Activated CD4-positive, alpha-beta T cell treated with anti-CD3 and anti-CD28 coated beads for 48 hours (primary cell): ENCODE measurements around the gene F13A1.
A peak's percentile ranks its signal among the peaks of the same experiment; 100 is the strongest.
"Not testable (repeated sequence)": the region's sequence is repeated elsewhere in the genome, so short reads cannot be mapped to it uniquely, and the experiment has no call there.

Experiments used
- DNase-seq: peaks from one replicate; pipeline ENCODE4 v3.0.0-alpha.2; 2020

The F13A1 gene

DNA sequence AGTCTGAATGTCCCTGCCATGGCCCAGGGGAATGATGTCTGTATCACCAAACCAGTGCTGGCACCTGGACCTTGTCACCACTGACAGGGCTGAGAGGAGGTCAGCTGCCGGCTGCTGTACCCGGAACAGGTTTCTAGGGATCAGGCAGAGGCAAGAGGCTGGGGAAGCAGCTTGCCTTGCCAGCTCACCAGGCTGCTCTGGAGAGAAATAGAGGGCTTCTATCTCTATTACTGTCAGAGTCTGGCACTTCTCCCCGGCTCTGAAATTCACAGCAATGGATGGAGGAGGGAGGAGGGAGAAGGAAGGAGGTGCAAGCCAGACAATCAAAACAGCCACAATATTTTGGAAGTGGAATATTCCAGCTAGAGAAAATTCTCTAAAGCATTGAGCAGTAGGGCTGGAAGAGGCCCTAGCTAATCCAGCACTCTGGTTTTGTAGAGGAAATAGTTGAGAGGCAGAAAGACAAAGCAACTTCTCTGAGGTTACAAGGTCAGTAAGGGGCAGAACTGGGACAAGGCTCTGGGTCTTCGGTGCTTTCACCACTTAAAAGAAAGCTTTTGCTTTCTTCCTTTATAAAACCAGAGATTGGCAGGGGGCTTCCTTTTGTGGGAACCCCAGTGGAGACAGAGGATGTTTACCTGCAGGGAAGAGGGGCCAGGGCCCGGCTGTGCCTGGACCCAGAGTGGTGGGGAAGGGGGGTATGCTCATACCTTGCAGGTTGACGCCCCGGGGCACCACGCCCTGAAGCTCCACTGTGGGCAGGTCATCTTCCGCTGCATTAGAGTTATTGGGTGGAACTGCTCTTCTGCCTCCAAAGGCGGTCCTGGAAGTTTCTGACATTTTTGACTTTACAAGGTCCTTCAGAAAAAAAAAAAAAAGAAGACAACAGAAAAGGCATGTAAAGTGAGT, 2.4 kb downstream of the F13A1 start:
- no peak for DNase-seq

DNA sequence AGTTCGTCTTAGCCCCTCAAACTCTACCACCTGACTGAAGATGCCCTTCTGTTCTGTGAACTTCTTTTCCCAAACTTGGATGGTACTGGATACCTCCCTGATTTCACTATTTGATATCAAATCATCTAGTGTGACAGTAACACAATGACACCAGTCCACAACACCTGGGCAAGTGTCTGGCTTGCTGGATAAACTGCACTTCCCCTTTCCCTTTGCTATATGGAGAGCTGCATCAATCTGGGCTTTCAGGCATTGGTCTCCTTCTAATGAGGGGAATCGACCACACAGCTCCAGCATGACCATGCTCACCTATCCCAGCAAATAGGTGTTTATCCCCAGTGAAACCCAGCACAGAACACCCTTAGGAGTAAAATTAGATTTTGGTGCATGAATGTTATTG, 3.1 kb downstream of the F13A1 start:
- no peak for DNase-seq

DNA sequence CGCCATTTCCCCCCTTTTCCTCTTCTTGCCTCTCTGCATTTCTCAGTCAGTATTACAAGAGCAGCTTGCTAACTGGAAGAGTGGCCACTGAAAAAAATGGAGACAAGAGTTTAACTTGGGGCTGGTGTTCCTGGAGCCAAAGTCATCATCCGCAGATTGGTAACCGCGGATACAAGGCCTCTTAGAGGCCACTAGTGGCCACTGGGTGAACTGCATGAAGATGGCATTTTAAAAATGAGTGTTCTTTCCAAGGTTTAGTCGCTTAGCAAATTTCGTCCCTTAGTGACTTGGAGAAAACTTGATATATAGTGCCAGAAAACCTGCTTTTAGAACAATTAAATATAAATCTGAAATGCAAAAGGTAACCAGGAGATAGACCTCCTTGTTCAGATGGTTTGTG, 4.8 kb downstream of the F13A1 start:
- peak; percentile 54 for DNase-seq

DNA sequence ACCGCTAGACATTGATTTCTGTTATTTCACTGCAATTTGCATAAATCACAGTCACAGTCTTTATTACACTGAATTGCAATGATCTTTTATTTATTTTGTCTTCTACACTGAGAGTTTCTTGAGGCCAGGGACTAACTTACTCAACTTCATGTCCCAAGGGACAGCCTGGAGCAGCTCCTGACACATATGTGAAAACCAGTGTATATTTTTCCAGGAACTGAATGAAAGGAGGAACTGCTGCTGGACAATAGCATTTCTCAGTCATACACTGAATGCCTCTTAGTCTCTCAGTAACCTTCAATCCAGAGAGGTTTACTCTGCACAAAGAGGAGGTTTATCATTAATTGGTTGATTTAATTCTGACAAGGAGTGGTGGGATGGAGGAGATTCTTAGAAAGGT, 5.9 kb downstream of the F13A1 start:
- DNase-seq = no peak

DNA sequence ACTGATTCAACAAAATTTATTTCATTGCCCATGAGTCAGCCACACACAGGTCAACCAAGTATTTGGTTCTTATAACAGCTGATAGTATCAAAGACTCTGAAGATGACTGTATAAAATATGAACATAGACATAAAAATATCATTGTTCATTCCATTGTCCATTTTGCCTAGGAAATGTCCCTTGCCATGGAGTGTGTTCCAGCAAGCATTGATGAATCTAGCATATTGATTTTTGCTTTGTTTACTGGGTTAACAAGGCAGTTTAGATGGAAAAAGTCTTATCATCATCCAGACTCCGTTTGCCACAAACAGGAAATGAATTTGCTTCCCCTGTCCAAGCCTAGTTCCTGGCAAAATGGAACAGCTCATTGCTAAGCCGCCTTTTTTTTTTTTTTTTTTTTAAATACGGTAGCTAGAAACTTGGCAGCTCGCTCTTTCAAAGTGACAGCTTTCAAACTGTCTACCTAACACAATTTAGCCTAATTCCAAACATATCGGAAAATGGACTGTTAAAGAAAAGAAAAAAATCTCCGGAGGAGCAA, 7.5 kb downstream of the F13A1 start:
- DNase-seq = no peak

DNA sequence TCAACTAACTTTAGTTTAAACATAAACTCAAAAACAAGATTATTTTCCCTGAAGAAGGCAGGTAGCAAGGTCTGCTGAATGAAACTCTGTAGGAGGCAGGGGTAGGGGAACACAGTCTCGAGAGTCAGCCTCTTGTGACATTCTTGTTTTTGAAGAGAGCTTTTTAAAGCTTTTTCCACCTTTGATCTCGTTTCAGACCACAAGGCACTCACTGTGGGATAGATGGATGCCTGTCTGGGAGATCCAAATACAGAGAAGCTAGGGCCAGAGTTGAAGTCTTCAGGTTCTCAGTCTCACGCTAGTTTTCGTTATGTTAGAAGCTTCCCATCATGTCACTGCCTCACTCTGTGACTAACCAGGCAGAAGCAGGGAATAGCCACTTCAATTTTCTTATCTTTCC, 14.9 kb downstream of the F13A1 start:
- no peak for DNase-seq

DNA sequence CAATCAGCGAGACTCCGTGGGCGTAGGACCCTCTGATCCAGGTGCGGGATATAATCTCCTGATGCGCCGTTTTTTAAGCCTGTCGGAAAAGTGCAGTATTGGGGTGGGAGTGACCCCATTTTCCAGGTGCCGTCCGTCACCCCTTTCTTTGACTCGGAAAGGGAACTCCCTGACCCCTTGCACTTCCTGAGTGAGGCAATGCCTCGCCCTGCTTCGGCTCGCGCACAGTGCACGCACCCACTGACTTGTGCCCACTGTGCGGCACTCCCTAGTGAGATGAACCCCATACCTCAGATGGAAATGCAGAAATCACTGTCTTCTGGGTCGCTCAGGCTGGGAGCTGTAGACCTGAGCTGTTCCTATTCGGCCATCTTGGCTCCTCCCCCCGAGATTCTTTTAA, 20.1 kb downstream of the F13A1 start:
- DNase-seq = not testable (repeated sequence)

DNA sequence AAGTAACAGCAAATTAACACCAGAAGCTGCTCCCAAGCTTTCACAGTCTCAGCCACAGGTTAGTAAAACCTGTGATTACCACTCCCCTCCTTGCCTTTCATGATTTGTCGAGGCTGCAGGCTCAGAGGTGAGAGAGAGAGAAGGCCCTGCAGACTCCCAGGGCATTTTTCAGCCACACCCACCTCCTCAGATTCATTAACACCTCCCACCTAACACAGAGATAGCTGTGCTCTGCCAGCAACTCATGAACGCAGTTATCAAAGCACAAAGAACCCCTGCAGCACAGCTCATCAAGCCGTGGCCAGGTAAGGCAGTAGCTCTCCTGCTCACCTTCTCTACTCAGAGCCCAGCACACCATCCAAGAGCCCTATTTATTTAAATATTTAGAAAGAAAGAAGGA, 27.1 kb downstream of the F13A1 start:
- DNase-seq = no peak

DNA sequence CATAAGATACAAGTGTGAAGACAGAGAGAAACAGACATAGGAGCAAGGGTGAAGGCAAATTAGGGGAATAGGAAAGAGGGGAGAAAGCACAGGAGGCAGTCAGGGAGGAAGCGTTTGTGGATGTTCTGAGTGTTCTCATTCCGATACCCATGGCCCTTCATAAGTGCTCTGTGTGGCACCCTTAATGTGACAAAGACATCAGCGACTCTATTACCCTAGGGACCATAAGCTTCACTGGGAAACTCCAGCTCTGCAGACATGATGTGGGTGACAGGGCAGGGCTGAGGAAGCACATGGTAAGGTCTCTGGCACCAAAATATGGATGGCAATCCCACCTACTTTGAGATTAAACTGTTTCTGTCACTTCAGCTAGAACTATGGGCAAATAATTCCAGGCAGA, 33.0 kb downstream of the F13A1 start:
- no peak for DNase-seq

DNA sequence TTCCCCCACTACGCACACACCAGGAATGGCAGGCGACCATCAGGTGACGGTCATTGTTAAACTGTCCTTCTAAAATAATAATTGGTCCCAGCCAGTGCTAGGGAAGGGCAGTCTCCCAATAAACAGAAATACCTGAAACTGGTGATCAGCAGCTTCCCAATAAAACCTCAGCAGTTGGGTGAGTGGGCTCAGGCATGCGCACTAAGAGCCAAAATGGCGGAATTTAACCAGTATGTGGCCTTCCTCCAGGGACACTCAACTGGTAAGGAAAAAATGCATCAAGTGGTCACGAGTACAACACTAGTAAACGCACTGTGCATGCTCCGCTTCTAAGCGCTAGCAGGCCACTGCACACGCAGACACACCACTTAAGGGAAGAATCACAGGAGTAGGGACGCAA, 34.8 kb downstream of the F13A1 start:
- no peak for DNase-seq

DNA sequence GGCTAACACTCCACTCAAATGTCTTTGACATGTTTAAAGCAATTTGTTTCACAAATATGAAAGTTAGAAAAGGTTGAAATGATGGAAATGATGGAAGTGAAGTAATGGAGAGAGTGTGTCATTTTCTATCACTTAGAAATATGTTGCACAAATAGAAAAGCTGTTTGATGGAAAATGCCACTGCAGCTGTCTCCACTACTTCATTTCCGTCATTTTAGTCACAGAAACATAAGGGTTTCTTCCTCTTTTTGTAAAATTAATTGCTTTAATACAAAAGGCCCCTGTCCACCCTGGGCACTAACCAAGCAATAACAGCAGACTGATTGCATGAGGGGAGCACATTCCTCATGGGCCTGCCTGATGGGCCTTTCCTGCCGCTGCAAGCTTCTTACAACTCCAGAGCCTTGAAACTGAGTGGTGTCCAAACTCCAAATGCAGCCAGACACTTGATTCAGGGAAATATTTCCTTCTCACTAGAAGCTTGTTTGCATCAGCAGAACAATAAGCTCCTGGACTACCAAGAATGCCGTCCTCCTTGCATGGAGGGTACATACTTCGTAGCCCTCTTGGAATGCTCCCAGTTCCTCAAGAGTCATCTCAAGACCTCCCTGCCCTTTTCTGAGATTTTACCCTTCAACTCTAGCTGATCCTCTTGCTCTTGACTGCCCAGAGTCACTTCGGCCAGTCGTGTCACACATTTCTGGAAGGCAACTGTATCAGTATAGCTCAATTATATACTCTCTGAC, 36.1 kb downstream of the F13A1 start:
- DNase-seq = no peak

DNA sequence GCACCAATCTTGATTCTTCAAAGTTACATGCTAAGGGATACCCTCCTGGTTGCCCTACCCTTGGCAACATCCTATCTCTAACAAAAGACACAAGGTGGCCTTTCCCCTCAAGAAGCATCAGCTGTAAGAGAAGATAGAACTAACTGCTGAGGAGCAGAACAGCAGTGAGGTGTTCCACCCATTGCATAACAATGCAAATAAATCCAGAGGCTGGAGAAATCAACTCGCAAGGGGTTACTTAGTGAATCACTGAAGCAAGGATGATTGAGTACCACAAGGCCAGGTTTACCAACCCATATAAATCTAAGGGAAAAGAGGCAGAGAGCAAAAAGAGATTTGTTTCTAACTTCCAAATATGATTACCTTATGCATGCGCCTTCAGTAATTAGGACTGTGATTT, 36.7 kb downstream of the F13A1 start:
- DNase-seq = no peak

DNA sequence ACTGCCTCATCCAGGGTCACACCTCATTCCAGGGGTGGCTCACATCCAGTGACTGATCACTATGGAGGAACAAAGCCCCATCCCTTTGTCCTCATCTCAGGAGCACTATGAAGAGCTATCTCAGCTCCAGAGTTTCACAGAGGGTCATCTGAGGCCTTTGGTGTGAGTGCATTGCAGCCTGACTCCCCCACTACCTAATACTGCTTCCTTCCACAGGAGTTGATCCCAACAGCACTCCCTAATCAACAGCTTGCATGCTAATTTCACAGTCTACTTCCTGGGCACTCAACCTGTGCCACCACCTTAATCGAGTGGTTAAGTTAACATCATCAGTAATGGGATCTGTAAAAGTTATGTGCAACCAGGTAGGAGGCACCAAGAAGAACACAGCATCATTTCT, 37.7 kb downstream of the F13A1 start:
- DNase-seq = no peak

DNA sequence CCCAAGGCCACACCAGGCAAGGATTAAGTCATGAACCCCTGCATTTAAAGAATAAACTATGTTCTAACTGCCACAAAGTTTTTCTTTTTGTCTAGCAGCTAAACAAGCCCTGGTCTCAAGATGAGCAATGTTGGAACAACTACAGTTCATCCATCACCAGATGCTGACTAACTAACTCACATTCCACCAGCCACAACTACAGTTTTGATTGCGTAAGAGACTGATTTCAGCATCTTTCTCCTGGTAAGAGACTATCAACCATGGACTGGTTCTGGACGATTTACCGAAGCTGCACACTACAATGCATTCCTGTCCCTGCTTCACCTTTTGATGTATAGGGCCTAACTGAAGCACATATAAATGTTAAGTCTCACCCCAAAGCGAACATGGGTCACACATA, 43.0 kb downstream of the F13A1 start:
- no peak for DNase-seq

DNA sequence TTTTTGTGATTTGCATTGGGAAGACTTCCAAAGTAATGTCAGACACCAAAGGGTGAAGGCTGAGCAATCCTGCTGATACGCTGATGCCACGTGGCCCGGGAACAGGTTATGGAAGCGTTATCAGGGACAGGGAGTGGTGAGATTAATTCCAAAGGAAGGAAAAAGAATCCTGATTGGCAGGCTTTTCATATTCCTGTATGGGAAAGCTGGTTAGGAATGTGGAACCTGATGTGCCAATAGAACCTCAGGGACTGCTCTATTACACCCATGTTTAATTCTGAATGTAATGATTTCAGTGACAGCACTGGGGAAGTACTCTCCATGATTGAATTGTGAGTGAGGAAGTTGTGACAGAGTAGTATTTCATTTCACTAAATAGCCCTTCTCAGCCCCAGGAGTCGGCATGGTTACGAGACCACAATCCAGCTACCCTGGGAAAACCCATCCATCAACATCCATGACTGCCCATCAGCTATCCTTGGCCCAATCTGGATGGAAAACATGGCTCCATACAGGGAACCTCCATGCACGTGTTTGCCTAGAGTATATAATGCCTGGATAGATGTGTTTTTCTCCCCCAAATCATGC, 49.4 kb downstream of the F13A1 start:
- DNase-seq = no peak

DNA sequence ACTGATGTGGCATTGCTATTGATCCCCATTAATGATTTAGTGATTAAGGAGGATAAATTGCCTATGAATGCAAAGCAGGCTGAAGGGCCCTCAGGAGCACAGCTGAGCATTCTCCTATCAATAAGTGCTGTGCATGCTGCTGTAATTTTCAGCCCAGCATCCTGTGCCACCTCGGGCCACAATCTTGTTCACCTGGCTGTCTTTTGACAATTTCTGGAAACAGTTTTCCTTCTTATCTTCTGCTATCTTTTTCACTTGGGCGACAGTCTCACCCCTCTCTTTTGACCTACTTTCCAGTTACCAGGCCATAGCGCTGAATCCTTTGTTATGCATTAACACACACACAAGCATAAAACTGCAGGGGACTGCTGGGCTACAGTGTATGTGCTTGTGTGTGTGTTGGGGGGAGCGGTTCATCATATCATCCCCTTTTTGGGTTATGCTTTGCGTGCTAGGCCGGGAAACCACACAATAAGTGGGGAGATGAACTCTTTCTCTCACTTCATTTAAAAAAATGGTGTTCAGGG, 60.2 kb downstream of the F13A1 start:
- no peak for DNase-seq

DNA sequence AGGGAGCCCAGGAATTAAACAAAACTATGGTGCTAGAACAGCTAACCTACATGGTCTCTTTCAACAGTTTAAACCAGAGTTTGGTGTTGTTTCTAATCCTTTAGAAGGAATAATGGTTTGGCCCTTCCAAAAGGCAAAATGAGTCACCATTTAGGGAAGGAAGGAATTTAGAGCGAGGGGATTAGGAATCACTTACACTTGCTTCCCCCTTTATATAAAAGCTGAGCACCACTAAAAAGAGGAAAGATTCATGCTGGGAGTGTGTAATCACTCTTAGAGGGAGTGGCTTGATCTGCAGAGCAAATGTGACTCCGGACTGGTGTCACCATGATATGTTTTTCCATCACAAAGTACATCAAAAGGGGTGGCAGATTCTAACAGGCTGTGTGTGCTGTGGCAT, 63.6 kb downstream of the F13A1 start:
- no peak for DNase-seq

DNA sequence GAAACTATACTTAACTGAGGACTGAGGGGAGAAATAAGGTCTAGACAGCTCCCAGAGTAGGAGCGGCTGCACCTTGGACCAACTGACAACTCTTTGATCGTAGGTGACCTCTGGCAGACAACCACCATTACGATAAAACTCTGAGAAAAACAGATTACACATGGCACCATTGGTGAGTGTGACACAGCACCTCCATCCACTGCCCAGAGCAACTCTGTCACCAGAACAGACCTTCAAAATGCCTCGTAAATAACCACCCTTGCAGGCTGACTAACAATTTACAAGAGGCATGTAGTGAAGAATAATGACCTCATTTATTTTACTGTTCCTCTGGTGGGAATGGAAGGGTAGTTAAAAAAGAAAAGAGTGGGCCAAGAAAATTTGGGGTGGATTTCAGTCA, 64.2 kb downstream of the F13A1 start:
- DNase-seq = no peak

DNA sequence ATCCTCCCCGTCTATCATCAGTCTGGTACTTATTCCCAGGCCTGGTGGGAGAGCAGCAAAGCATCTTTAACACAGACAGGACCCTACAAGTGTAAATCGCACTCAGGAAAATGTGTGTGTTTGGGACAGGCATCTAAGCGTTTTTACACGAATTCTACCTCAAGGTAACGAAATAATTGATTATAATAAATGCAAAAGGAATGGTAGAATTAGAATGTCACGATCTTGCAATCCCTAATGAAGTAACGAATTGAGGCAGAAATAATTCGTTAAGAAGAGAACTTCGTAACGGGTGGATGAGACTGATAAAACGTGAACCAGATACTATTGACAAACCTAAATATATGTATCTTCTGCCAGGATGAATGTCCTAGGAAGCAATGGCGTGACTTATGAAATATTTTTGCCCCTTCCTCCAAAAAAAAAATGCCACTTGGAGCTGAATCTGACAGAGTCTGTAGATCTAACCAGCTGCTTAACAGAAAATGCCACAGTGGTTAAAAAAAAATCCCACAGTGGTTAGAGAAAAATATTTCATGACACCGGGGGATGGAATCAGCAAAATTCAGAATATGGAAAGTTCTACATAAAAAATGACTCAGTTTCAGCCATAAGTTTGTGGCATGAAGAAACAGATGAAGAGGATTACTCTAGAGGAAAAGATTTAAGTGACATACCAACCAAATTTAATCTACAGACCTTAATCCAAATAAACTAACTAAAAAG, 68.7 kb downstream of the F13A1 start:
- DNase-seq = no peak

DNA sequence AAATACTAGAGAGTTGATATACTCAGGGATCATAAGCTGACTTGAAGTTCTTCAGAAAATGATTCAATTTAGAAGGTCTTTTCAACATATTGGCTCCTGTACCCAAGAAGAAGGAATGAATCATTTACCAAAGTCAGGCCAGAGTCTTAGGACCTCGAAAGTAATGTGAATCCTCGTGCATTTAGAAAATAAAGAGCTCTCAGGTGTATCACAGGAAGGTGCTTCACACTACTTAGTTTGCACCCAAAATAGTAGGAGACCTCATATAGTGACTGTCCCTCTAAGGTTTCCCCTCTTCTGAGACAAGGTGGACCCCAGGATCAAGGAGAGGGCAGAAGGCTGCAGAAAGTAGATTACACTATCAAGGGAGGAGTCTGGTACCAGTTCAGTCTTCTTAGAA, 71.8 kb downstream of the F13A1 start:
- no peak for DNase-seq

DNA sequence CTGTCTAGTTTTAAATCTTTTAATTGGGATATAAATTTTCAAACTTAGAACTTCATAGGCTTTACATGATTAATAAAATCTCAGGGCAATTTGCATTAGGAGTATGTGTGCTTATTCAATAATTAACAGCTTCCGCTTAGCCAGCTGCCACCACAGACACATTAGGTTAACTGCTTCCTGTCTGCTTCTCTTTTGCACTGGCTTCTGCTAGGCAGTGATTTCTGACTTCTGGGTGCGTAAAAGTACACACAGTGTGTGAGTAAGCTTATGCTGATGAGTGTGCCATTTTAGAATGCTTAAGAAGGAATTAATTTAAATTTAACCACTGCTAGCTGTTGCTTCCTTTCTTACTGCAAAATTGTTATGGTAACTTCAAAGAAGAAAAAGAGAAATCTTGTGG, 73.9 kb downstream of the F13A1 start:
- DNase-seq = no peak

DNA sequence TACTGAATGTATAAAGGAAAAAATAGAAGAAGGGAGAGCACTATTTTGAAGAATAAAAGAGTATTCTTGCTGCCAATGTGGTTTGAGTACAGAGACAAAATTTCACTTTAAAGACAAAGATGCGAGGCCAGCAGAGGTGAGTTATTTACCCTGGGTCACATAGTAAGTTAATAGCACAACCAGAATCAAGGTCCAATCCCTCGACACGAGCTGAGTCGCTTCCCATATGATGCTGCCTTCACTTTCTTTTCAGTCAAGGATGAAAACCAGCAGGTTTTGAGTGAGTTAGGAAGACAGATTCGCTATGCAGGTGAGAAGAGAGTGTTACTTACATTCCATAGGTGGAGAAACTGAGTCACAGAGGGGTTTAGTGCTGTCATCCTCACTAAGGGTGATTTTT, 75.8 kb downstream of the F13A1 start:
- DNase-seq = no peak

DNA sequence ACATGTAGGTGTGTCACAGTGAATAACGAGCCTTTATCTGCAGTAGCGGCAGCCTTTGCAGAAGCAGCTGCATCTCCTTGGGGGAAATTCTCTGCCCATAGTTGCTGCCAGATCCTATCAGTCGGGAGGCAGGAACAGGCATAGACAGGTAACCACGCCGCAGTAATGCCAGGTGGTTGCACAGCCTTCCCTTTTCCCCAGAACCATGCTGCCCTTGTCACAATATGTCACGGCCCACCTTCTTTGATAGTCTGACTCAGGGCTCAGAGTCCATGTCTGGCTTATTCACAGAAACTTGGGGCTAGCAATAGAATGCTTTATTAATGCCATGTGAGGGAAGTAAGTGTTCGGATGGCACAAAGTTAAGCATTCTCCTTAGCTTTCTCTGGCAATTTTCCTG, 76.6 kb downstream of the F13A1 start:
- DNase-seq = no peak
